HG02973 (cell line): ENCODE results near the gene KIFBP.

Source experiments
- ATAC-seq: cut with Tn5 transposase; IDR thresholded peaks from one replicate; pipeline ENCODE4 v1.9.1; 2021; ENCODE audit warnings: moderate library complexity; ENCODE audit not compliant: unreplicated experiment

The KIFBP gene

DNA sequence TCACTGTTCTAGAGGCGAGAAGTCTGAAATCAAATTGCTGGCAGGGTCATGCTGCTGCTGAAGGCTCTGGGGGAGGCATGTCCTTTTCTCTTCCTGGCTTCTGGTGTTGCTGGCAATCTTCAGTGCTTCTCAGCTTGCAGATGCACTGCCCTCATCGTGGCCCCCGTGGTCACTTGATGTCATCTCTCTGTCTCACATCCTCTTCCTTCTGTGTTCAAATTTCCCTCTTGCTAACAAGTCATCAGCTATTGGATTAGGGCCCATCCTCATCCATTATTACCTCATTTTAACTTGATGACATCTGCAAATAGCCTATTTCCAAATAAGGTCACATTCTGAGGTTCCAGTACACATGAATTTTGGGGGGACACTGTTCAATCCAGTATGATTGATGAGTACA is 62.7 kb downstream of the KIFBP start:
- ATAC-seq: peak; percentile 59

DNA sequence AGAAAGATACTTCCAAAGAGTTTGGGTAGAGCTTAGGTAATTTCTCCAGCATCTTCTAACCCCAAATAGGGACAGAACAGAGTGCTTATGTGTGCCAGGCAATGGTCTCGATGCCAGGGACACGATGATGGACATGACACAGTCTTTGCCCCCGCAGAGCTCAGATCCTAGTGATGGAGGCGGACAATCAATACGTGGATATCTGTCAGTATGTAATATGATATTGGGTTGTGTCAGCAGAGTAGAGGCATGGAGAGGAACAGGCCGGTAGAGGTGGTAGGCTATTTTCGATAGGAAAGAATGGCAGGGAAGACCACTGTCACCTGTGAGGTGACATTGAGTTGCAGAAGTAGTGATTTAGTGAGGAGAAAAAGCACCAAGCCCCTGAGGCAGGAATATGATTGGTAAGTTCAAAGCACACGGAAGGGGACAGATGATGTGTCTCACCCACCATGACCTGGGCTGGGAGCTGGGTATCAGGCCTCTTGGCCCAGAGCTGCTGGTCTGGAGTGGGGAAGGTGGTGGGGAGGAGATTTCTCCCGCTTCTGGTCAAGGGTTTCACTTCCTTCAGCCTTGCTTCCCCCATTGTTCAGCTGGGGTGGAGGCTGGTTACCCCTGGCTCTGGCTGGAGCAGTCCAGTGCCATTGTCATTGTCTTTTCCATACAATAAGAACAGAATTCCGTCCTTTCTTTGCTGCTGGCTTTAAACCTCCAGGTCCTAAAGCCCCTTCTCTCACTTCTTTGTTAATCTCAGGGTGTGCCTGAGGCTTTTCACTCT is 63.3 kb downstream of the KIFBP start:
- ATAC-seq: no peak

DNA sequence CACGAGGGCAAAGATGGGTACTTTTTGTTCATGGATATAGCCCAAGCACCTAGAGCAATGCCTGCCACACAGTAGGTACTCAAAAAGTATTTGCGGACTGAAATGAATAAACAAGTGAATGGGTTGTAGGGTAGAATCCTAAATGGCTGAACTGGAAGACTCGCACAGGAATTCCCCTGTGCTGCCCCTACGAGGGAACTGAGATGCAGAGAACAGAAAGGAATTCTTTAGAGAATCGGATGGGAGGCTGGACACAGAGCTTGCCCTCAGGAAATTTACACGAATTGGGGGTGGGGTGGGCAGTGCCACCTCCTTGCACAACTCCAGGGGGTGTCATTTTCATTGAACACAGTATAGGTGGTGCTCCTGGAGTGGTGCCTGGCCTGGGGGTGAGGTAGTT is 64.1 kb downstream of the KIFBP start:
- no peak for ATAC-seq

GRCh38 chr10:69055241-69055640 is 66.6 kb downstream of the KIFBP start:
- no peak for ATAC-seq

GRCh38 chr10:69056129-69056528 is 67.5 kb downstream of the KIFBP start:
- ATAC-seq: no peak

GRCh38 chr10:69056536-69057260 is 68.1 kb downstream of the KIFBP start:
- ATAC-seq: no peak

DNA sequence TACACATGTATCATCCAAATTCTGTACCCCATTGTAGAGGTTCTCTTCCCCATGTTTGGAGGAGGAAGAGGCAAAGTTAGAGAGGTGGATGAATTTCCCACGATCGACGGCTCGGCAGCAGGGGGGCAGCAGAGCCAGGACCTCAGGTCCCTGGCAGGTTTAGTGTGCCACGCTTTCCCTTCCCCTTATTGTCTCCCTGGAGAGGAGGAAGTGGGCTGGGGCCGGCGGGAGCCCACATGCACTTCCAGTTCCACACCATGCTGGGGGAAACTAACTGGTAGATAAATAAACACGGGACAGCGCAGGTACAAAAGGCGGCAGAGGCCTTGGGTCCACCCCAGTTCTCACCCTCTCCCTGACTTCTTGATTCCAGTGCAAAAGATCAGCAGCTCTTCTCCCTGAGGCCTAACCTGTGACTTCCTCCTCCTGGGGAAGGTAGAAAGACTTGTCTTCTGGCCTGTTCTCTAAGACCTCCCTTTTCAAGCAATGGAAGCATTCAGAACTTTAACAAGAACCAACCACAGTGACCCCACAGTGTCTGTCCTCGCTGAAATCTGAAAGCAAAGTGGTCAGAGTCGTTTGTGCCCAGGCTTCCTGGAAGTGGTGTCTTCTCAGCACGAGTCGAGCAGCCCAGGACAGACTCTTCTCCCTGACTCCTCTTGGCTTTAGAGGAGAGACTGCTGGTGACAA is 68.8 kb downstream of the KIFBP start:
- no peak for ATAC-seq

DNA sequence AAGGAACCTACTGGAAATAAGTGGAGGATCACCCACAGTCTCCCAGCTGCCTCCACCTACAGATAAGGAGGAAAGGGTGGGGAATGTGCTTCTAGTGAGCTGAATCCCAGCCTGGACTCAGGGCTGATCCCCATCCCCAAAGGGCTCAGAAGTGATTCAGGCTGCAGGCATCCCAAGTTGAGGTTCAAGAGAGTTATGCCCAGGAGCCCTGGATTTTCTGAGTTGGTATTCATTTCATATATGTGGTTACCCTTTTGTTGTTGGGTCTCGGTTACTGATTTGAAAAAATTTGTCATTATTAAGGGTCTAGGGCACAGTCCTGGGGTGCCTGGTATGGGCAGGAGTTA is 69.3 kb downstream of the KIFBP start:
- no peak for ATAC-seq

GRCh38 chr10:69060127-69060798 is 71.7 kb downstream of the KIFBP start:
- ATAC-seq: no peak

GRCh38 chr10:69061305-69062161 is 72.9 kb downstream of the KIFBP start:
- ATAC-seq: peak; percentile 37

GRCh38 chr10:69062901-69063300 is 74.3 kb downstream of the KIFBP start:
- ATAC-seq: no peak

DNA sequence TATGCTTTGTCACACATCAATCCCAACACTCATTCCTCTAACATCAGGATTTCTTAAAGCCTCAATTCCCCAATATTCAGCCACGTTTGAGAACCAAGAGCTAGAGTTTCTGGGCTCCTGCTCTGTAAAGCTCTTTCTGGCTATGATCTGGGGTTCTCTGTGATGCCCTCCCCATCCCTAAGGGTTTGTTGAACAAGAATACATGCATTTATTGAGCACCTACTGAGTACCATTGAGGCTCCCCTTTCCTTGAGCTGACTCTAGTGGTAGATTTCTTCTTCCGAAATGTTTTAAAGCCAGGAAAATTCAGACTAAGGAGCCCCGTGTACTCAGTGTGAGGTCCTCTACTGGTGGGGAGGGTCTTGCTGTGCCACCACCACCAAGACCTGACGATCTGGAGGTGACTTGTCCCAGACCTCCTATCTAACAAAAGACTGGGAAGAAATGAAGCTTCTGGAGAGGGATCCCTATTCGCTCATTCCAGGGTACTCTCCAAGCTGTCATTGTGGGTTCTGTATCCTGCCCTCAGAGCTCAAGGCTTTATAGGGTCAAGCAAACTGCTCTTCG is 76.2 kb downstream of the KIFBP start:
- ATAC-seq: no peak

DNA sequence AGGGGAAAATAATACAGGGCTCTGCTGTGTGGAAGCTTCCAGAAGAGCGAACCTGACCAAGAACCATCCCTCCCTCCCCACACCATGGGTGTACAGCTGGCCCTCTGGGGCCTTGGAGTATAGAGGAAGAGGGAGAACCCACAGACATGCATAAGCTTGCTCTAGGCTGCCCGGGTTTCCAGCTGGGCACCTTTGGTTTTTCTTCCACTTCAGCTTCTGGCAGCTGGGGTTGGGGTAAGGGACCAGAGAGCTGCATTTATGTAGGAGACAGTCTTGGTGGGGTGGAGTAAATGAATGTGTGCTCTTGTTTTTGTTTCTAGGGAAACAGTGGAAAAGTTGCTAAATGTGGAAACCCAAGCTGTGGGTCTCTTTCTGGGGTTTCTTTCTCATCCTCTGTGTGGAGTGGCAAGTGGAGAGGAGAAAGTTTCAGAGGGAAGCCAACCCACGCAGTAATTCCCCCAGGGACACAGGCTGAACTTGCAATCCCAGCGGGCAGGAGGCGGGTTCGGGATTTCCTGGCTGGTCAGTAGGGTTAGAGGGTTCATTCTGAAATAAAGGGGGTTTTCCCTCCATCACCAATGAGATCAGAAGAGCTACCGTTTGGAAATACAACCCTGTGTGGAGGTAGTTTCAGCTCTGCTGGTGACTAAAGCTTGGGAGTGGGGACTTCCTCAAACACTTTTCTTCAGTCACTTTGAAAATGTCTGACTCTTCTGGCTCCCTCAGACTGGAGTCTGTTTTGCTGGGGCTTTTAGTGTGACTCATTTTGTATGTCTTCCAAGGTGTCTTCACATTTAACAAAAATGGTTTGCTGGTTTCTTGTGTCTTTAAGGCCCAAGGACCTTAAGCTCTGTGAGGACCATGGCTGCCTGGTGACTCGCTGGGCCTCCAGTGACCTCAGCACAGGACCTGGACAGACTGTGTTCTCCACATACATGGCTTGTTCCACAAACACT is 77.1 kb downstream of the KIFBP start:
- peak; percentile 49 for ATAC-seq
